B cell (primary cell): ENCODE measurements around the gene NANOS3. TPM values are rescaled to one million over a fixed set of nuclear protein-coding genes. Genes with fewer than 3 reads are reported as not detected.
A peak's percentile ranks its signal among the peaks of the same experiment; 100 is the strongest.

ENCODE experiments used
- ATAC-seq: fragments of 200-7000 bp; cut with Tn5 transposase; one replicate; pipeline ENCODE4 v1.10.0; 2021; ENCODE audit warnings: low read depth, mild to moderate bottlenecking, moderate number of reproducible peaks, moderate library complexity
- CTCF ChIA-PET: fragments of 350-600 bp; sonication (Branson Sonifier 250); formaldehyde crosslinking; loops from one replicate; lab custom pipeline; 2021; ENCODE audit warnings: antibody characterized with exemption, inconsistent platforms; lab: Charles Lee
- POLR2A ChIA-PET: fragments of 350-600 bp; sonication (Branson Sonifier 250); formaldehyde crosslinking; loops from one replicate; lab custom pipeline; 2021; ENCODE audit warnings: antibody characterized with exemption; lab: Charles Lee
- DNase-seq: peaks from one replicate; pipeline ENCODE4 v3.0.0; 2013
- H2AFZ ChIP-seq: 2 replicates; pipeline ENCODE4 v1.6.1; 2012; ENCODE audit warnings: mild to moderate bottlenecking, low read depth, low read length; ENCODE audit not compliant: insufficient read depth, poor library complexity, severe bottlenecking
- H3K27ac ChIP-seq, 2 donors: 1 replicate in 1 of 2; 2 replicates in 1 of 2; pipeline ENCODE4 v1.5.1; 2012 to 2013; ENCODE audit warnings: low read length in 2 of 2, mild to moderate bottlenecking in 2 of 2, moderate library complexity in 1 of 2
- H3K27me3 ChIP-seq, 4 experiments: fragments of 200-600 bp in 1 of 4; sonication (generic) in 1 of 4; replicated peaks in 1 of 4; 1 replicate in 2 of 4; 2 replicates in 2 of 4; pipeline versions ENCODE4 v1.6.1 to v1.7.0; 2013 to 2016; ENCODE audit warnings: low read length in 3 of 4, mild to moderate bottlenecking in 2 of 4, mixed read lengths in 1 of 4, moderate library complexity in 1 of 4; ENCODE audit not compliant: insufficient read depth in 4 of 4, control insufficient read depth in 3 of 4; ENCODE audit errors: control extremely low read depth in 1 of 4
- H3K36me3 ChIP-seq, 2 experiments: replicated peaks in 1 of 2; 1 replicate in 1 of 2; 2 replicates in 1 of 2; pipeline versions ENCODE4 v1.6.1 to v1.7.1; 2013; ENCODE audit warnings: low read length in 1 of 2; ENCODE audit not compliant: insufficient read depth in 2 of 2, control insufficient read depth in 1 of 2; ENCODE audit errors: control extremely low read depth in 1 of 2, extremely low read depth in 1 of 2
- H3K4me1 ChIP-seq, 2 donors: fragments of 200-600 bp in 1 of 2; sonication (generic) in 1 of 2; 1 replicate in 1 of 2; 2 replicates in 1 of 2; pipeline versions ENCODE4 v1.5.1 to v1.6.1; 2013 to 2017; ENCODE audit warnings: low read length in 2 of 2; ENCODE audit not compliant: control insufficient read depth in 2 of 2, insufficient read depth in 2 of 2
- H3K4me2 ChIP-seq: replicated peaks from 2 replicates; pipeline ENCODE3; 2012; ENCODE audit warnings: mild to moderate bottlenecking, low read depth, low read length; ENCODE audit not compliant: poor library complexity, severe bottlenecking
- H3K4me3 ChIP-seq, 5 experiments: fragments of 200-600 bp in 1 of 5; sonication (generic) in 1 of 5; 1 replicate in 3 of 5; 2 replicates in 2 of 5; pipeline versions ENCODE4 v1.5.1 to v1.7.0; 2011 to 2016; ENCODE audit warnings: low read length in 4 of 5, mild to moderate bottlenecking in 4 of 5, low read depth in 2 of 5, control low read depth in 1 of 5, moderate library complexity in 1 of 5; ENCODE audit not compliant: insufficient read depth in 1 of 5; ENCODE audit errors: control extremely low read depth in 1 of 5, extremely low read depth in 1 of 5
- H3K79me2 ChIP-seq: fragments of 200-600 bp; sonication (generic); one replicate; pipeline ENCODE4 v1.6.0; 2016; ENCODE audit warnings: low read length; ENCODE audit not compliant: control insufficient read depth, insufficient read depth
- H3K9ac ChIP-seq: fragments of 200-600 bp; sonication (generic); 2 replicates; pipeline ENCODE4 v1.6.1; 2017; ENCODE audit warnings: mild to moderate bottlenecking, low read length, moderate library complexity
- H3K9me3 ChIP-seq, 3 donors: one replicate each; pipeline versions ENCODE4 v1.6.1 to v1.7.1; 2013; ENCODE audit warnings: low read length in 2 of 3; ENCODE audit not compliant: control insufficient read depth in 2 of 3, insufficient read depth in 1 of 3; ENCODE audit errors: control extremely low read depth in 1 of 3
- H4K20me1 ChIP-seq: 2 replicates; pipeline ENCODE4 v1.6.0; 2012; ENCODE audit warnings: mild to moderate bottlenecking, low read length; ENCODE audit not compliant: insufficient read depth, control insufficient read depth, poor library complexity, severe bottlenecking
- H3K27ac Mint-ChIP-seq: one replicate; pipeline ENCODE4 v1.8.0; 2021; ENCODE audit warnings: mixed read lengths
- H3K27me3 Mint-ChIP-seq: one replicate; pipeline ENCODE4 v1.8.0; 2021; ENCODE audit warnings: mixed read lengths
- H3K4me1 Mint-ChIP-seq: one replicate; pipeline ENCODE4 v1.8.0; 2021; ENCODE audit warnings: mixed read lengths
- H3K4me3 Mint-ChIP-seq: one replicate; pipeline ENCODE4 v1.8.0; 2021; ENCODE audit warnings: mixed read lengths
- H3K9me3 Mint-ChIP-seq: one replicate; pipeline ENCODE4 v1.8.0; 2022; ENCODE audit warnings: mixed read lengths; ENCODE audit not compliant: insufficient read depth
- EZH2 ChIP-seq: IDR thresholded peaks from 2 replicates; pipeline ENCODE4 v1.6.1; 2012; ENCODE audit warnings: borderline replicate concordance, low read depth, mild to moderate bottlenecking, moderate library complexity, low read length; ENCODE audit not compliant: insufficient read depth, poor library complexity, severe bottlenecking
- WGBS: methylation state at CpG from one replicate; pipeline ENCODE4 v1.1.5; 2013; ENCODE audit warnings: missing lambda C conversion rate; ENCODE audit not compliant: insufficient coverage; 5-methylcytosine and 5-hydroxymethylcytosine counted together
- intact Hi-C: fragments of 100-400 bp; cut with micrococcal nuclease; formaldehyde crosslinking; loops from one replicate; pipeline ENCODE4 v1.10.0; 2022
- polyA plus RNA-seq: library from polyadenylated mRNA; depleted of rRNA; stranded (reverse); fragments of >200 nt; gene quantifications from 2 replicates; pipeline ENCODE4 v1.2.3, GENCODE V29; 2012
- total RNA-seq, 2 donors: library from RNA; stranded (reverse); fragments of 120-200 nt in 1 of 2; gene quantifications; 1 replicate in 1 of 2; 2 replicates in 1 of 2; pipeline versions ENCODE4 v1.2.3 to v1.2.4, GENCODE V29; 2013 to 2022
- TF ChIP-seq, protein P1 (sequence below): fragments of 200-600 bp; IDR thresholded peaks from one replicate; pipeline ENCODE4 v1.8.0; 2022; ENCODE audit warnings: antibody characterized with exemption, mild to moderate bottlenecking

Gene NANOS3
- total and polyA plus RNA-seq, 2 donors (not counting 1 experiment from before 2014, with no cell fraction given) = 0.49 TPM; not detected in 1

DNA sequence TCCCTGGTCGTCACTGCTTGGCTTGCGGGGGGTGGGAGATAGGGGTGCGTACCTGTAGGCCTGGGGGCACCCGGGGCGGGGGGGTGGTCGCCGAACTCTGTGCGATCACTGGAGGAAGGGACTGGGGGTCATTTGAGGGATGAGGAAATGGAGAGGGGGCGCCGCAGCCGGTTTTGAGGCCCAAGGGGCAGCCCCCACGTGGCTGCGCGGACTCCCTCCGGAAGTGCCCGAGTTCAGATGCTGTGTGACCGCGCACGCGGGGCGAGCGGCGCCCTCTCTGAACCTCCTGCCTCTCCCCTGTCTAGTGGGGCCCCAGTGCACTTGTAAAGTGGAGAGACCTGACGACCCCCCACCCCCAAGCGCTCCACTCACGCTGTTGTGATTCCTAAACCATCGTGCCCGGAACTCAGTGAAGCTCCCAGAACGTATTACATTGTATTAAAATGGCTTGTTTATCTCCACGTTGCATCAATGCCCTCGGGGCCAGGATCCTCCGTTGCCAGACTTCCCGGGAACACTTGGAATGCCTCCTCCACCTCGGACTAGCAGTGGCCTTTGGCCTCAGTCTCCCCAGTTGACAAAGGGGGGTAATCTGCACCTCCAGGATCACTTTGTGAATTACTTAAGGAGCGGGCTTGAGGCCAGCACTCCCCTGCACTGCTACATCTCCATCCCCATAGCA, 3.0 kb upstream of the NANOS3 start:
- Mint-ChIP-seq H3K27ac (no peak overlapping the region), H3K9me3 (no peaks in the 10 kb centered on the region), H3K4me3 (peak overlapping the region; percentile 29), H3K27me3 (peaks cover 19% of the 10 kb centered on the region), H3K4me1 (peaks cover 7% of the 10 kb centered on the region)
- no peaks in the 10 kb centered on the region for H3K36me3 ChIP-seq
- no peaks in the 10 kb centered on the region for H4K20me1 ChIP-seq
- TF ChIP-seq, protein P1, sequence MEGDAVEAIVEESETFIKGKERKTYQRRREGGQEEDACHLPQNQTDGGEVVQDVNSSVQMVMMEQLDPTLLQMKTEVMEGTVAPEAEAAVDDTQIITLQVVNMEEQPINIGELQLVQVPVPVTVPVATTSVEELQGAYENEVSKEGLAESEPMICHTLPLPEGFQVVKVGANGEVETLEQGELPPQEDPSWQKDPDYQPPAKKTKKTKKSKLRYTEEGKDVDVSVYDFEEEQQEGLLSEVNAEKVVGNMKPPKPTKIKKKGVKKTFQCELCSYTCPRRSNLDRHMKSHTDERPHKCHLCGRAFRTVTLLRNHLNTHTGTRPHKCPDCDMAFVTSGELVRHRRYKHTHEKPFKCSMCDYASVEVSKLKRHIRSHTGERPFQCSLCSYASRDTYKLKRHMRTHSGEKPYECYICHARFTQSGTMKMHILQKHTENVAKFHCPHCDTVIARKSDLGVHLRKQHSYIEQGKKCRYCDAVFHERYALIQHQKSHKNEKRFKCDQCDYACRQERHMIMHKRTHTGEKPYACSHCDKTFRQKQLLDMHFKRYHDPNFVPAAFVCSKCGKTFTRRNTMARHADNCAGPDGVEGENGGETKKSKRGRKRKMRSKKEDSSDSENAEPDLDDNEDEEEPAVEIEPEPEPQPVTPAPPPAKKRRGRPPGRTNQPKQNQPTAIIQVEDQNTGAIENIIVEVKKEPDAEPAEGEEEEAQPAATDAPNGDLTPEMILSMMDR = no peak
- no peak for TF ChIP-seq EZH2
- H3K9me3 ChIP-seq = peaks cover 0 to 4% (median 0%) of the 10 kb centered on the region in 3 donors
- DNase-seq = peak; percentile 30
- no peaks in the 10 kb centered on the region for H3K79me2 ChIP-seq
- WGBS = 75% methylated on average over 30 of the region's 35 CpGs
- no peak overlapping the region for H3K9ac ChIP-seq
- POLR2A ChIA-PET = no interaction called here
- intact Hi-C loops = no loop called here
- H3K27ac ChIP-seq = no peak overlapping the region
- H3K27me3 ChIP-seq = peaks cover 0 to 50% (median 2%) of the 10 kb centered on the region in 4 experiments
- peaks cover 12 to 13% of the 10 kb centered on the region in 2 donors for H3K4me1 ChIP-seq
- no peak overlapping the region for H2AFZ ChIP-seq
- H3K4me2 ChIP-seq = no peak overlapping the region
- no peak for ATAC-seq
- CTCF ChIA-PET = no interaction called here
- no peak overlapping the region for H3K4me3 ChIP-seq

DNA sequence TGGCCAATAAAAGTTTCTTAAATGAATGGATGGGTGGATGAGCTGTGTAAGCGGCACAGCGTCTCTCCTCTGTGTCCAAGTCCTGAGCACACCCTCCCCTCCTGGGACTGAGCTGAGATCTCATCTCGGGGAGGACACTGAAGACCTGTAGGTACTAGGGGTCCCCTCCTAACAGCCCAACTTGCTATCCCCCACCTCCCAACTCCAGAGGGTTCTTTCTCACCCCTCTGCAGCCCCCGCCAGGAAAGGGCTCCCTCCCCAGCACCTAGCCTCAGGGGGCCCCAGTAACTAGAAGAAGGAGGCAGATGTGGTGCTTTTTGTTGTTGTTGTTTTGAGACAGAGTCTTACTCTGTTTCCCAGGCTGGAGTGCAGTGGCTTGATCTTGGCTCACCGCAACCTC, 1.1 kb upstream of the NANOS3 start:
- POLR2A ChIA-PET = interaction anchor here (0.5 kb wide), 1 partner anchor 252 kb away, joined by 3 read pairs; no protein-coding TSS in a partner anchor

More for the DNA sequence above, 1.1 kb upstream of the NANOS3 start:
- H3K9ac ChIP-seq = no peak overlapping the region
- peaks cover 0 to 38% (median 2%) of the 10 kb centered on the region in 4 experiments for H3K27me3 ChIP-seq
- no CpG with 5 or more reads among the region's 5 CpGs for WGBS
- intact Hi-C loops = no loop called here
- no peak overlapping the region for H3K4me3 ChIP-seq
- no peaks in the 10 kb centered on the region for H3K79me2 ChIP-seq
- H3K4me2 ChIP-seq = no peak overlapping the region
- H3K27me3 Mint-ChIP-seq = peaks cover 10% of the 10 kb centered on the region
- H3K36me3 ChIP-seq = no peaks in the 10 kb centered on the region
- no peak for ATAC-seq
- no peak overlapping the region for H3K4me3 Mint-ChIP-seq
- H3K27ac ChIP-seq = no peak overlapping the region
- no peaks in the 10 kb centered on the region for H3K9me3 Mint-ChIP-seq
- H3K4me1 Mint-ChIP-seq = peaks cover 16% of the 10 kb centered on the region
- CTCF ChIA-PET = interaction anchor here (1.0 to 9.3 kb wide), 3 partner anchors 91 to 195 kb away, joined by 3 to 92 read pairs (median 5); partner anchors contain the start of gene MISP3
- no peak for DNase-seq
- no peak overlapping the region for H3K27ac Mint-ChIP-seq
- TF ChIP-seq, protein P1 = no peak
- no peak for TF ChIP-seq EZH2
- no peaks in the 10 kb centered on the region for H4K20me1 ChIP-seq
- H3K9me3 ChIP-seq = peaks cover 0 to 4% (median 0%) of the 10 kb centered on the region in 3 donors
- H3K4me1 ChIP-seq = peaks cover 19 to 26% of the 10 kb centered on the region in 2 donors
- H2AFZ ChIP-seq = no peak overlapping the region
